ENCODE measurements around the gene ARF1. TPM values are rescaled to one million over a fixed set of nuclear protein-coding genes. Genes with fewer than 3 reads are reported as not detected.

The ARF1 gene
- polyA plus RNA-seq (ENCODE audit: insufficient read length) = 250 TPM

GRCh38 chr1:228082214-228082917 lies at the start of gene ARF1:
Gene ARF1, plus strand, starts transcription at chr1:228082708. Its CDS starts 14,407 bp downstream, at chr1:228097115.
- DNase-seq = peak; percentile 98

- no peak for DNase-seq
Measured at GRCh38 chr1:228033376-228033775, 49.1 kb upstream of the ARF1 start.

- DNase-seq = no peak
Measured at GRCh38 chr1:228034954-228035837, 47.3 kb upstream of the ARF1 start.

- DNase-seq = no peak
Measured at GRCh38 chr1:228035844-228036243, 46.7 kb upstream of the ARF1 start.

GRCh38 chr1:228036701-228037231 lies 45.7 kb upstream of the ARF1 start:
- DNase-seq = no peak

- peak; percentile 37 for DNase-seq
Measured at GRCh38 chr1:228037401-228038386, 44.8 kb upstream of the ARF1 start.

- DNase-seq = no peak
Measured at GRCh38 chr1:228038387-228039005, 44.0 kb upstream of the ARF1 start.

GRCh38 chr1:228039006-228039903 lies 43.3 kb upstream of the ARF1 start:
- no peak for DNase-seq

- DNase-seq = no peak
Measured at GRCh38 chr1:228039986-228040385, 42.5 kb upstream of the ARF1 start.

- no peak for DNase-seq
Measured at GRCh38 chr1:228041316-228041715, 41.2 kb upstream of the ARF1 start.

- no peak for DNase-seq
Measured at GRCh38 chr1:228042508-228042907, 40.0 kb upstream of the ARF1 start.

GRCh38 chr1:228043281-228043848 lies 39.1 kb upstream of the ARF1 start:
- DNase-seq = no peak

- no peak for DNase-seq
Measured at GRCh38 chr1:228044961-228045360, 37.5 kb upstream of the ARF1 start.

GRCh38 chr1:228045405-228045804 lies 37.1 kb upstream of the ARF1 start:
- no peak for DNase-seq

GRCh38 chr1:228045871-228046270 lies 36.6 kb upstream of the ARF1 start:
- no peak for DNase-seq

- DNase-seq = no peak
Measured at GRCh38 chr1:228046421-228047182, 35.9 kb upstream of the ARF1 start.

GRCh38 chr1:228047183-228047466 lies 35.4 kb upstream of the ARF1 start:
- no peak for DNase-seq

- DNase-seq = no peak
Measured at GRCh38 chr1:228048120-228048519, 34.4 kb upstream of the ARF1 start.

- DNase-seq = no peak
Measured at GRCh38 chr1:228048659-228049298, 33.7 kb upstream of the ARF1 start.

Measured in hindlimb muscle (tissue), 1 donor.